IPS DF 19.7 (cell line): ENCODE measurements around the gene ZNF407.

Experiments
- DNase-seq: peaks from one replicate; pipeline ENCODE4 v3.0.0-alpha.2; 2013; ENCODE audit warnings: low read depth, low spot score

The ZNF407 gene

DNA sequence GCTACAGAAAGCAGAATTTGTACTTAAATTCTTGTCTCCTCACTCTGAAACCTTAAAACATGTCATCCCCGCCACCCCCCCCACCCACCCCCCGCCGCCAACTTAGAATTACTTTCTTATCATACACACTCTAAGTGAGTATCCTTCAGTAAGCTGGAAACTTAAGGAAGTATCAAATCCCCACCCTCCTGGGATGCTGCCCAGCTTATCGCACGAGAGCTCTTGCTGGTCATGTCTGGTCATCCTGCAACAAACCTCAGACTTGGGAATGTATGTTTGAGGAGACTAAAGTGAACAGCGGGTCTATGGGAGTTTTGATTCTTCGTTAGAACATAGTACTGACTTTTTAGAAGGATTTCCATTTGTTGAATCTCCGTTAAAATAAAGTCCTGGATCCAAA, 408.0 kb downstream of the ZNF407 start:
- no peak for DNase-seq

DNA sequence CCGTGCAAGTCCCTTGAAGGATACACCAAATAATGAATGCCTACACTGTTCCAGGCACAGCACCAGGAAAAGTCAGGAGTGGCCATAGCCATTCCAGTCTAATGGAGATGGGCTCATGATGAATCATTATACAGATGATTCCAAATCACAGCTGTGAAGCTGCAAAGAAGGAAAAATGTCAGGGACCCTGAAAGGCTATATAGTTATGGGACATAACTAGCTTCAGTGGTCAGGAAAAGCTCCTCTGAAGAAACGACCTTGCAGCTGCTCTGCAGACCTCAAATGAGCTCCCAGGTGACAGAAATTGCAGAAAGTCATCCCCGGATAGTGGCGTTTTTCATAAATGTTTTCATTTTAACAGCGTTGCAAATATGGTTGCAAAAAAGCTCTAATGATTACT, 410.5 kb downstream of the ZNF407 start:
- DNase-seq = no peak

DNA sequence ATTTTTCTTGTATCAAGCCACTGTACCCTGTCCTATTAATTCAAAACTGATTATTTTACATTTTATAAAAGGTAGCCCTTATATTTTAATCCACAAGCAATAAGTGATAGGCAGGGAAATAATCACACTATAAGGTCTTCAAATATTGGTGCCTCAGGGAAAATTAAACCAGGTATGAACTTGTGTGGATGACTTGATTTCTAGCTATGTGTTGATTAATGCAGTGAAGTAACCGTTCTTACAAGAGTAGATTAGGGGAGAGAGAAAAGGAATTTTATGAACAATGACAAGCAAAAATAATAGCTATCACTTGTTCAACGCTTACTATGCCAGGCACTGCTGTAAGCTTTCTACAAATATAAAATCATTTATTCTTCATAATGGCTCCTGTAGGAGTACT, 411.6 kb downstream of the ZNF407 start:
- no peak for DNase-seq

DNA sequence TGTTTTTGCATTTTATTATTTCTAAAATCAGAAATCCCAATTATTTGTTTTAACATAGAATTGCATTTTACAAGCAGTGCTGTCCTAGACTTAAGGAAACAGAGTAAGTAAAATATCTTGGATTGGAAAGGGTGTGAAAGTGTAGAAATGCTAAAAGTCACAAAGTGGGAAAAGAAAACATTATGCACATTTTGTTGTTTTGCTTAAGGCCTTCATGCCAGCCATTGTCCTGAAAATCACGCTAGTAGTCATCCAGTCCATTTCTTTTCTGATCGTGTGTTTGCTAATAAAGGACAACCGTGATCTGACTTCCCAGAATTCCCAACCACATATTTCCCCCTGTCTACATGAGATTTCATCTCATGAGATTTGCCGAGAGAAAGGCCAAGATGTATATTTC, 412.2 kb downstream of the ZNF407 start:
- DNase-seq = no peak

DNA sequence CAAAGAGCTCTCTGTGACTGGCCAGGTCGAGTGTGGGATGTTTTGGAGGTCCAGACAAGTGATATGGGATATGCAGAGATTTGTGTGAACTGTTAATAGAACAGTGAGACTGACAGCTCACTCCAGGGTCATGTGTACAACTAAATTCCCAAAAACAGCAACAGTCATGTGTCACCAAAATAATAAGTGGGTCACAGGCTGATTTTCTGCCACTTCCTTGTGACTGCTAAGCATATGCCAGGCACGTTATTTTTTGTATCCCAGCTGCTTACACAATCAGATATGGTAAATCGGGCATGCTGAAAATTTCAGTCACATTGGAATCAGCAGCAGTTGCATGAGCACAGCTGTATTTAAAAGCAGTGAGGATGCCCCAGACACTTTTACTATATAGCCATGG, 412.6 kb downstream of the ZNF407 start:
- DNase-seq = no peak

DNA sequence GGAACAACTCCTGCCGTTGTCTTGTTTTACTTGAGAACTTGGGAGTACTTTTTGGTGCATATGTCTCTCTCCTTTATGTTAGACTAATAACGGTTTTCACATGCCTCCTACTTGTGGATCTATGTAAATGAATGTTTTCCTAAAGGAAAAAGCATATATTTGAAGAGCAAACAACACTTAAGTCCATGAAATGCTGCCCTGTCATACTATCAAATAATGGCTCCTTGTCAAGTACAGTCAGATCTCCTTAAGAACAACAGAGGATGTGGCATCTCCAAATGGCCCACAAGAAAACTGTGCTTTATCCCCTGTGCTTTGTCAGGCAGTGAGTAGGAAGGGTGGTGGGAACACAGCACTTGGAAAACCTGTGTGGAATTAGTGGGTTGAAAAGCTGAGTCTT, 413.0 kb downstream of the ZNF407 start:
- no peak for DNase-seq

DNA sequence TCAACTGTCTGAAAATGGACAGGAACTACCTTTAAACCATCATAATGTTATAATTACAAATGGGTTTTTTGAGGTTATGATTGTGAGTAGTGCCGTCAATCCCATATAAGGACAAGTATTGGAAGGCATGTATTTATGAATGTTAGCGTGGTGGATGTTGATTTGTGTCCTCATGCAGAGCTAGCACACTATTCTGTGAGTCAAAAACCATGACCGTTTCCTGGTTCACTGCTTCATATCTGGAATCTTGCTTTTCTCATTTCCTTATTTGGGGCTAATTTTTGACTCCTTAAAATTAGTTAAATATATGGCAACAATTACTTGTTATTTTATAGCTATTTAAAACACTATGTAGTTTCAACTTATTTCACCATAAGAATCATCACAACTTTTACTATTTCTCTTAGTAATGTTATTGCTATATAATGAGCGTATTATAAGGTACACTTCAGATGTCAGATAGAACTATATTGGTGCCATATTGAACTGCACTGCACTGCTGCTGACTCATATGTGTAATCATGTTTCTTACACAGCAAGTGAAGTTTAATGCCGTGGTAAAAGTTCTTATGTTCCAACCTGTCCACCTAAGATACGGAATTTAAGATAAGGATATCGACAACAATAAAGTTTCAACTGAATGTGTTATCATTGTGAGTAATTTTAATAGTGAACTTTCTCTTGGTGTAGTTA, 418.5 kb downstream of the ZNF407 start:
- DNase-seq = no peak

DNA sequence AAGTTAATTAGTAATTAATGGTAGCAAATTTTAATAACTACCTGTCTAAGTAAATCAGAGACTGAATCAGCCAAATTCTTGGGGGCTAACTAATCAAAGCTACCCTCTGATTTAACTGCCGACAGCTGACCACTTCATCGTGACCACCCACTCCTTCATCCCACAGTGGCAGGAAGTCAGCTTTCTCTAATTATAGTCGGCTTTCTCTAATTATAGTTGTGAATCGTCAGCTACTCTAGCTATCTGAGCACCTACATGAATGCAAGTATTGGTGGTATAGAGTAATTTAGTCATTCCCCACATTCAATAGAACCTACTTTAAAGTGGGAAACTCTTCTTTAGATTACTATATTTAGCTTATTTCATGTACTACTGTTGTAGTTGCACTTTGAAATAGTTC, 425.8 kb downstream of the ZNF407 start:
- DNase-seq = no peak

DNA sequence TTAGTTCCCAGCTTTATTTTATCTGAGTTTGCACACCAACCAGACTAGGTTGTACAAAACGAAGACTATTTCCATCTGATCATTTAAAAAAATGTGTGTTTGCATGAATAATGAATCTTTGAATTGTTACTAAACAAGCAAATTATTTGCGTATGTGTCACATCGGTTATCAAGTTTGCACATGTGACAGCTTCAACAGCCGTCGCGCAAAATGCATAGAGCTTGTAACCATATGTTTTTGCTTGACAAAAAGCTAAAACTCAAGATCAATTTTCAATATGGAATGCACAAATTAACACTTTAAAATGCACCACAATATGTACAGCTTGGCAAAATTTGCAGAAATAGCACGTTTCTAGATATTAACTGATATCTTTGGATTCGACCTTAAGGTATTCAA, 427.2 kb downstream of the ZNF407 start:
- no peak for DNase-seq

DNA sequence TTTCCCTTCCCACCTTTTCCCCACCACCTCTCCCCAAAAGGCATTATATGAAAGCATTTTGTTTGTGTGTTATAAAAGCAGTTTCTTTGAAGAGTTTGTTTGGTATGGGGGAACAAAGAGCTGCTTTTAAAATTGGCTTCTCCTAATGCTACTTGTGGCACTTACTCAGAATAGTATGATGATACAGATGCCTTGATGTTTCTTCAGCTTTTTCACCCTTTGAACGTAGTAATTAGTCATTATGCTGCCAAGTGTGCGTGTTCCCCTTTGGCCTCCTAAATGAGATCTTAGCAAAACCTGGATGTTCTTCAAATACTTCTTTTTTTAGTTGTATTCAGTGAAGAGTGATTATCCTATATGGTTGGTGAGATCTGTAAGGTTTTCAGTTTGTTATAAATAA, 427.9 kb downstream of the ZNF407 start:
- DNase-seq = no peak

DNA sequence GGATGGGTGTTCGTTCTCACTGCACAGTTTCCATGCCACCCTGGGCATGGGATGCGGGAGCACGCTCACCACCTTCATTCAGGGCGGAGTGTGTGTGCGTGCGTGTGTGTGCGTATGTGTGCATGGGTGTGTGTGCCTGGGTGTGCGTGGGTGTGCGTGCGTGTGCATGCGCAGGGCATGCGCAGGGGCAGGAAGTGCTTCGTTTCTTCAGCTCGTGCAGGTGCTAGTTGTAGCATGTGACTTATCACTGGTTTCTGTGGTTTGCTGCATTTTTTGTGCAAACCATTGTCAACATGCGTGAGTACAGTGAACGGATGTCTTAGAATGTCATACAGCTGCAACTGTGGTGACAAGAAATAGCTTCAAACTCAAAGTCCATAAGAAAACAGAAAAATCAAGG, 431.8 kb downstream of the ZNF407 start:
- DNase-seq = no peak

DNA sequence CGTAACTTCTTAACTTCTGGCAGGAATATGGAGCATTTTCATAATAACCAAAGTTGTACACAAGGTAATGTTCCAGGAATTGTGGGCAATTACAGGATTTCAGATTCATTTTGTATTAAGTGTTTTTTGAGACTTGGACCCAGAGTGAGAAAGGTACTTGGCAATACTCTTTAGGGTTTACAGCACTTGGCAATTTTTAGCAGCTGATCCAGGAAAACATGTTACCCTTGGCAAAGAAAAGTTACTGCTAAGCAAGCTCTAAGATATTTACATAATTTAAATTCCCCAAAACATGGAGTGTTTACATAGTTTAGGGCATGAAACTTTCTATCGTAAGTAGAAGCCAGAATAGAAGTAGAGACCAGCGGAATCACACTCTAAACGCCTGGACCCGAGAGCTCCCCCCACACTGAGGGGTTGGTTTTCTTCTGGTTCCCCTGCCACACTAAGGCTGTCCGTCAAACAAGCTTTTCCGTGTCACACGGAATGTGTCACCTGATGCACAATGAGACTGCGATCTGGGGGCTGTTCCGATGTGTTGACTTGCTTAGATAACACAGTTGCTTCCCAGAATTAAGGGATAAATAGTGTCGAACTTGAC, 434.1 kb downstream of the ZNF407 start:
- no peak for DNase-seq

DNA sequence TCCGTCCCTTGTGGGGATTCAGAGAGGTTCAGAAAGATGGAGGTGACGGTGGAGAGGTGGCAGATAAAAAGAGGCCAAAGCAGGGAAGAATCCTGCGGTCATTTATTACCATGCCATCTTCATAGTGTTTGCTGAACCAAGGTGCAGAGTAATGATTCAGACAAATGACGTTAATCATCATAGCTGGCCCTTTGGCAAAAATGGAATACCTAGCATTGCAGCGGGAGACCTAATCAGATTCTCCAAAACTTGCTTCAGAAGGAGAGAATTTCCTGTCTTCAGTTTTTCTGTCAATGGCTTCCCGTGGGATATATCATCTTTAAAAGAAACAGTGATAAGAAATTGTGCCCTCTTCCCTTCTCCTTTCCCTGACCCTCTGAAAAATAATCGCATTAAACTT, 435.8 kb downstream of the ZNF407 start:
- DNase-seq = no peak

DNA sequence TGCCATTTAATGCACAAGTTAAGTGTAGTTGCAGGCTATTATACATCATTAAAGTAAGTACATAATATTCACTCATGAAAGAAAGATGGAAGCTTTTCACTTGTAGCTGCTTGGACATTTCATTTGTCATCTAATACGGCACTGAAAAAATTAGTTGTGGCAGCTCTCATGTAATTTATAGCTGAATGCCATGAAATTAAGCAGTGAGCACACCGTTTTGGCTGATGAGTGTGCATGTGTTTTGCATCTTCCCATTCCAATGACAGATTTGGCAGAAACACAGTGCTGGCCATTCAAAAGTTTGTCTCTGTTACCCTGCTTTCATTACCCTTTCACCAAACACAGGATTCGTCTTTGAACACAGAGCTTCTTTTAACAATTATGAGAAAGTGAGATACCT, 437.3 kb downstream of the ZNF407 start:
- no peak for DNase-seq

DNA sequence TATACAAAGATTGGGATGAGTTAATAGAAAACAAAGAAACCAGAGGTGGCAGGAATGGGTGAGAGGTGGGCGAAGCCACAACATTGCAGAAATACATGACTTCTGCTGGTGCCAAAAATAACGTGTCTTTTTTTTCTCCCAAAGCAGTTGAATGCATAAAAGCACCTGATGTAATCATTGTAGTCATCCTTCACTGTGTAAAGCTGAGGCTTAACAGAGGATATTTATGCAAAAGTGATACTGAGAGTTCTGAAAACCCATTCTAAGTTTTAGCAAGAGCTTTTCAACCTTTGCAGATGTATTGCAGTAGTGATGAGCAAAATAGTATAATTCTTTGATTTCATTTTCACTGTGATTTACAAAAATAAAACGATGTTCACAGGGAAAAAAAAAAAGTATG, 438.3 kb downstream of the ZNF407 start:
- no peak for DNase-seq

DNA sequence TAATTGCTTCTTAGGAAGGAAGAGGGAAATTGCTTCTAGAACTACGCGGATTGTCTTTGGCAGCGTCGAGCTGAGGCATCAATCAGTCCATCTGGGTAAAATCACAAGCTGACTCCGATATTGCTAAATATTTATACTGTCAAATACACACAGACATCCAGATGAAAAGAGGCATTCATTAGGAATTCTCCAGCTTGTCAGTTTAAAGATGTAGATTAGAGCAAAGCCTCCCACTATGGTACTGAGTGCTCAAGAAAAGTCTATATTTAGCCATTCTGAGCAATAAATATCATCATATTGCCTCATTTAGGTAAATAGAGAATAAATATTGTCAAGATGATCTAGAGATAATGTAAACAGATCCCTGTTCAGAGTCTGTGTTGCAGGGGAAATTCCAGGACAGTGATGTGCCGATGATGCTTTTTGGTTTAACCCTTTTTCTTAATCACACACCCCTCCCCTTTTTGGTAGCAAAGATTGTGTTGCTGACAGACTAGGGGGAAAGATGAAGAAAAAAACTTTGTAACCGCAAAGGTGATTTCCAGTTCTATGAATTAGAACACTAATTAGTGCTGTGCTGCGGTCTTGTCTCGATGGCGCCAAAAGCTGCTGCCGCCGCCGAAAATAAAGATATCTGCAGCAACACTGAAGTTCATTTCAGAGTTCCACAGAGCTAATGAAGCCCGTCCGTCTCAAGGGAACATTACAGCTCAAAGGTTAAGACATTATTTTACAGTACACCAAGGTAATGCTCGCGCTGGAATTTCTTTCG, 439.4 kb downstream of the ZNF407 start:
- no peak for DNase-seq

DNA sequence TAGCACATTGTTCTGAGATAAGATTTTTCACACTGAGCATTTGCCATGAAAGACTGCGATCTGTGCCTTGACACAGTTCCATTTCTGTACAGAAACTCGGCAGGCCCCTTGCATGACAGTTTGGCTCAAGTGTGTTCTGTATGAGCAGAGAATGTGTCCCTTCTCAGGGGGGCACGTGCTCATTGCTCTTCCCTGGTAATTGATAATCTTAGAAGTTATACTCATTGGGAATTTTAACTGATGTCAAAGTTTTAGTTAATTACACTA, 440.0 kb downstream of the ZNF407 start:
- no peak for DNase-seq

DNA sequence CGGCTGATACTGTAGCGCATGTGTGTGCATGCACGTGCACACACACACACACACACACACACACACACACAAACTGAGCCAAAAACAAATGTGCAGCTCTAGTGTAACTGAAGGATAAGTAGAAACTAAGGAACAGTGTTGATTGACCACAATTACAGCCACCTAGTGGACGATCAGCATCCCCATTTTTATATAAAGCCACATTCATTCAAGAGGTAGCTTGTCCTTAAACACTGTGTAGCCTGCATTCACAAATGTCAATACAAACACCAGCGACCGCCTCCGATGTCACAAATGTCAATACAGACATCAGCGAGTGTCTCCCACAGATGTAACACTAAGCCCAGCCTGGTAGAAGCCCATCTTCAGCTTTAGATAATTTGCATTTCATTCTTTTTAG, 443.9 kb downstream of the ZNF407 start:
- DNase-seq = no peak

DNA sequence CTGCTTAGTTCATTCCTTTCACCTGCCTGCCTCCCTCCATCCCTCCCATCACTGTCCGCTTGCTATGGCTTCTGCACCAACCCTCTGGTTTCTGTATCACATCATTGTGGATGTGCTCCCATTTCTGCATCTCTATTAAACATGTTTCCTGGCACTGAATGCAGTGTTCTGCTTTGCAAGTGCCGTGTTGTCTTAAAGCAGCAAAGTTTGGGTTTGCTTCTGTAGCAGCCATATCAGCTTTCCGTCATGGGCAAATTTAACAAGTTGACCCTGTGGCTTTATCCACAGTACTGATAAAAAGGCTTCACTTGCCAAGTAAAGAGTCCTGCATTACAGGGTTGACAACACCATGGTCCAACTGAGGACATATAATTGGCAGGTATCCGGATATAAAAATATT, 445.8 kb downstream of the ZNF407 start:
- no peak for DNase-seq

DNA sequence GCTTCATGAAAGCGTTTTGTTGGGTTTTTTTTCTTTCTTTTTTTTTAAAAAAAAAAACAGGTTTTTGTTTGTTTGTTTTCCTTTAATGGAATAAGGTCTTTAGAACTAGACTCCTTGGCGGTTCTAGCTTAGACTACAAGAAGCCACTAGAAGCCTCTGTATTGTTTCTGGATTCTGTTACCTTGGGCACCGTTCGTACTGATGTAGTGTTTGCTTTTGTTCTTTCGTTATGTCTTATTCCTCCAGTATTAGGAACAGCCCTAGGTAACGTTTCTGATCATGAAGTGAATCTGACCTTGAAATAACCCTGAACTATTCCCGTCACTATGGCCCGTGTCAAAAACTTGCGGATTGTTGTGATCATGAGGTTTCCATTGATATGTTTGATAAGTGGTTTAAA, 446.6 kb downstream of the ZNF407 start:
- DNase-seq = no peak

DNA sequence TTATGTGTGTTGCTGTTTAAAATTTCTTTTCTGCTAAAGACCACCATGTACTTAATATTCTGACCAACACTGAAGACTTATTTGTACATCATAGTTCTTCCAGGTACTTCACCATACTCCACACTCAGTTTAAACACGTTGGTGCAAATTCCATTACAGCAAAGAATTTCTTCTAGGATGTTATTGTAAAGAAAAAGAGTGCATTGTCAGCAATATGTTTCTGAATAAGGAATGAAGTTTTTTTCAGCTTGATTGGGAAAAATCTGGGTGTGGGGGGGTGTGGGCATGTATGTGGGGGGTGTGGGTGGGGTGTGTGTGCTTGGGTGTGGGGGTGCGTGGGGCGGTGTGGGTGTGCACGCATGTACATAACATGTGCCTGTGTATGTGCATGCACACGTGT, 447.1 kb downstream of the ZNF407 start:
- no peak for DNase-seq

DNA sequence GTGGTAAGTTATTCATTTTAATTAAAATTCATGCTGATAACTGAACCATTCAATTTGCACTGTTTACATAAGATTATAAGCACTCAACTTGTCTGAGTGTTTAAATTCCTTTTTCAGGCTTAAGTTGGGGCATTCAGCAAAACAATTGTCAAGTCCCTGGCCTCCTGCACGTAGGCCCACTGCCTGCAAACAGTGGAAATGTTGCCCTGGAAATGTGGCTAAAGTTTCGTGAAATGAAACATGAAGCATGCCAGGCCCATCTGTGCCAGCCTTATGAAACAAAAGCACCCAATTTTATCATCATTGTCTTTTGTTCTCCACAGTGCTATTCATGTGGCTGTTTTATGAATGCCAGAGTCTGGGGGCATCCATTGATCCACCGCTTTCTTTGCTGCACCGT, 447.6 kb downstream of the ZNF407 start:
- DNase-seq = no peak

DNA sequence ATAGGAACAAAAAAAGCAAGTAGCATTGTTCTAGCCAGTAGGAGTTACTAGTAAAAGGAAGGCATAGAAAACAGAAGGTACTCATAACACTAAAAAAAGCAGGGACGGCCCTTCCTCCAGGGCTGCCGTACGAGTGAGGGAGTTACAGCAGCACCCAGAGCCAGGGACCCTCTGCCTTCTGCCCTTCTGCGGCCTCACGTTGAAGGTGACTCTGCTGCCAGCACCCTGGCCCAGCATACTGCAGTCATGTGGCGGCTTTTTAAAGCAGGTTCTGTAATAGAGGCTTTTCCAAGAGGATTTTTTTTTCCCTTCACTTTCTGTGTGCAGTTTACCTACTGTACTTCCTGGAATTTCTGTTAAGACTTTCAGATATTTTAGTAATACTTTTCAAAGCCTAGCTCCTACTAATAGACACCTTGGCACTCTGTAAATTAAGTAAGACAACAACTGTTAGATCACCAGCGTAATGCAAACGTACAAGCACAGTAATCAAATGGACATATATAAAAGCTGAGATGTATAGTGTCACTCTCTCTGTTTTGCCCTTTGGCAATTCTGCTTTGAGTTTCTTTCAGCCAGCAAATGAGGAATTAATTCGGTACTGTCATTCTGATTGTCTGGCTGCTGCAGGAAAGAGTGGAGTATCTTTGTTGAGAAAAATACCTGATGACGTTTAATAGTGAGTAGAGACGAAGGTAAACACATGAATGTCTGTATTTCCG, 449.7 kb downstream of the ZNF407 start:
- no peak for DNase-seq
